GM15510 (cell line): ENCODE measurements around the gene BLID.

ENCODE experiments used
- POLR2A ChIP-seq: IDR thresholded peaks from 3 replicates; pipeline ENCODE4 v1.6.1; 2011; ENCODE audit warnings: borderline replicate concordance; ENCODE audit not compliant: insufficient read length; ENCODE audit errors: extremely low read depth

The BLID gene

DNA sequence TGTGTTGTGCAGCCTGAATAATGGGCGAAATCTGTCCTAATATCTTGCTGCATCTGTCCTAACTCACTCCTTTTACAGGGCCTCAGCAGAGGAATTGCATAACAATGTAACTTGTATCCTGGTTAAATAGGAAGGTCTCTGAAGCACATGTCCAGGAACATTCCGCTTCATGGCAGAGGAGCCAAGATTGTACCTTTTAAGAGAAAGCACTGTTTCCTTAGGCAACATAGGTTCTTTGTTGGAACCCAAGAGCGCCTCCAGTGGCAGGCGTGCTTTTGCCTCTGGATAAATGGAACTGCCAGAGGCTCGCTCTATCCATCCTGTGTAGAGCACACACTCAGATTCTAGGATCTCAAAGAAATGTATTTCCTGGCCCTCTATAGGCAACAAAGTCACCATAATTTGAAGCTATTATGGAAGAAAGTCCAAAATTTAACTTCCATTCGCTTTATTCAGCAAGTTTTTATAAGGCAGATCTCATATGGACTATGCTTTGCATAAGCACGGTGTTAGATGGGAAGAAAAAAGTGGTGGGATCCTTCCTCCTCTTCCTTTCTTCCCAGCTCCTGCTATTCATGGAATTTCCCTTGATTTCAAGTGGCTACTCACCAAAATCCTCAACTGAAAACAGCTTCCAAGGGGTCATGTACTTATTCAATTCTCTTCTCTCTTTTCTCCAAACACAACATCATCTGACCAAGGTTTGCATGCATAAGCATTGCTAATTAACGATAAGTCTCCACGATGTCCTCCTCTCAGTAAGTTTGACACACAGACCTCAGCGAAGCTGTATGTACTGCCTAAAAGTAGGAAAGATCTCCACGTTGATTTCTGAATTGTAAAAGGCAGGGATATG, at the start of gene BLID:
TSS of gene BLID (minus strand) at position 692 of the 856 bp plus-strand sequence. CDS start at position 399, 293 bp downstream.
- TF ChIP-seq POLR2A: no peak

DNA sequence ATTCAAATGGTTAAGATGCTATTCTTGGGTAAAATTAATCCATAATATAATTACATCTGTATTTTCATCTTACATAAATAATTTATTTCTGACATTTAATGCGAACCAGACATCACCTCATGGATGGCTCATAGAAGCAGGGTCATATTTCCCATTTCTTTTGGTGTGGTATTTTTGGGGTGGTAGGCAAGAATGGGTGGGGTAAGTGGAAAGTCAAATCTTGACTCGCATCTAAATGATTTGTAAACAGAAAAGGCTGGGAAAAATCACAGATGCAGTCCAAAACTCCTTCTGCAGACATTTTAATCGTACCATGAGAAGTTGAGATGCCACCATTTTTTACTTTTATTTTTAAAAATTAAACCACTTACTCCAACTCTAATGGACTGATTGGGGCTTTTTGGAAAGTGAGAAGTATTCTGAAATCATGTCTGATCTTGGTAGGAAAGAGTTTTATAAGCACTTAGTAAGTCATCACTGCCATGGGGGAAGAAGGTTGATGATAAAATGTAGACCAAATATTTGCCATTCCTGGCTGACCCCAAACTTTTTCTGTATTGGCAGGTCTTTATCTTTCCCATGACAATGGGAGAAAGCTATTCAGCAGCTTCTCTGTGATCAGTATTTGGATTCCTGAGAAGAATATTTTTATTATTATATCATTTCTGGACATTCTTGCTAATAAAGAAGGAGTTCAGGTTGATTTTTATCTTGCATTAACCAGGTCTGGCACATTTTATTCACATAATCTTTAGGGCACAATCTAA, 47.2 kb upstream of the BLID start:
- no peak for TF ChIP-seq POLR2A

GRCh38 chr11:122162095-122162494, 46.1 kb upstream of the BLID start:
- TF ChIP-seq POLR2A: no peak

GRCh38 chr11:122160841-122161590, 45.0 kb upstream of the BLID start:
- no peak for TF ChIP-seq POLR2A

DNA sequence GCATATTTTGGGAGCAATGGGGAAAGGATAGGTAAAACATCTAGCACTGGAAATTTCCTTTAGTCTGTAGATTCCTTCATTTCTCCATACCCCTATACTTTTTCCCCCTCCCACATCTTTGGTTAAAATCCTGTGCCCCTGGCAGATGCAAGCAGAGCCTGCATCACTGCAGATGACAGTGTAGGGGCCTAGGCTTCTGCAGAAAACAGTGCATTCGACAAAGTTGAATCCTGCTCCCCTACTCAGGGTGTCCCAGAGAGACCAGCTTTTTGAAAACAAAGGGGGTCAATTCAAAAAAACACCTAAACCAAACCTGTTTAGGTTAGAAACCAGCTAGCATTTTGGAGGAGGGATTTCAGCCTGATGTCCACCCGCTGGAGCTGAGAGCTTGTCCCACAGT, 43.8 kb upstream of the BLID start:
- no peak for TF ChIP-seq POLR2A

GRCh38 chr11:122159173-122159721, 43.2 kb upstream of the BLID start:
- TF ChIP-seq POLR2A: no peak

DNA sequence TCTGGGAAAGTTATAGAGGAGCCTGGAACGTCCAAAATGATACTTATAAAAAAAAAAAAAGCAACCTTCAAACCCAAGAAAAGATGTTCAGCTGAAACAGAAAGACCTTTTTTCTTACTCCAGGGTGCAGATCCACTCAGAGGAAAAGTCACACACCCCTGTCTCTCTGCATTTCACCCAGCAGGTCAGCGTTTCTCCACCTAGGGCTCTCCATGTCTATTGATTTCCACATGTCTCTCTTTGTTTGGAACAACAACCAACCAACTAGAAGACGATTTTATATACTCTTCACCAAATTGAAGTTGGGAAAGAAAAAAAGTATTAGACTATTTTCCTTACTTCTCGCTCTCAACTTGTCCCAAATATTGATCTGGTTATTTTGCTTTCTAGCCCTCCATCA, 42.2 kb upstream of the BLID start:
- no peak for TF ChIP-seq POLR2A

- TF ChIP-seq POLR2A: no peak
Observed at GRCh38 chr11:122157653-122158161, 41.7 kb upstream of the BLID start.

- no peak for TF ChIP-seq POLR2A
Observed at GRCh38 chr11:122156940-122157382, 40.9 kb upstream of the BLID start.

DNA sequence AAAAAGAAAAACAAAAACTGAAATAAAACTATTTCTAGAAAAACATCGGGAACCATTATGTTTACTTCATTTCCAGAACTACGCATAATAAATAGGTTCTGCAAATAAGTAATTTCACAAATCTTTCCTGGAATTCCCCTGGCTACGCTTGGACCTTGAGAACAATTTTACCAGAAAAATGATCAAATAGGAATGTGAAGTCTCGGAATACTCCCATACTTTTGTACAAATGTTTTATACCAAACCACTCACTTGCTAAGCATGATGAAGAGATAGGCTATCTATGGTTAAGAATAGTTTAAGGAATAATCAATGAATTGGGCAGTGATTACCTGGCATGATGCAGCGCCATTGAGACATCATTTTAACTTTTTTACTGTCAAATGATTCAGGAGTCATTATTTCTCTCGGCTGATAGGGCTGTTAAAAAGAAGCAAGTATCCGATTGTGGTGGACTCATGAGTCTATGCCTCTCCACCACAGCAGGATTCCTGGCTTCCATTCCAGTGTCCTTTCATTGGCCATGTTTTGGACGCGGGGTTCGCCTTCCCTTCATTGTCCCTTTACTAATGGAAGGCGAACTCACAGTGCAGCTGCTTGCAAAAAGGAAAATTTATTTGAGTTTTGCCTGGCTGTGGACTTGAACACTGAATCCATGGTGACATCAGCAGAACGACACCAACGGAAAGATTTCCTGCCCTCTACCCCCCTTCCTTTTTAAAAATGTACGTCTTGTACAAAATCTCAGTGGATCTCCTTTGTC, 39.9 kb upstream of the BLID start:
- TF ChIP-seq POLR2A: no peak

GRCh38 chr11:122154994-122155393, 39.0 kb upstream of the BLID start:
- TF ChIP-seq POLR2A: no peak

GRCh38 chr11:122154227-122154626, 38.2 kb upstream of the BLID start:
- no peak for TF ChIP-seq POLR2A

- no peak for TF ChIP-seq POLR2A
Observed at GRCh38 chr11:122153746-122154145, 37.7 kb upstream of the BLID start.
